ENCODE results near the gene ELL2. TPM values are rescaled to one million over a fixed set of nuclear protein-coding genes. Genes with fewer than 3 reads are reported as not detected.

Gene ELL2
- total and polyA plus RNA-seq, 4 donors, result 12.2 to 44.1 (median 13.9) TPM

- Histone ChIP-seq H3K9me3 (ENCODE audit: control insufficient read depth, insufficient read depth, low read length) (no peaks in the 10 kb centered on the region), H3K4me1 (ENCODE audit: control insufficient read depth, insufficient read depth, low read length) (no peaks in the 10 kb centered on the region), H3K27ac (ENCODE audit: low read depth, low read length) (no peak overlapping the region), H3K36me3 (ENCODE audit: control insufficient read depth, insufficient read depth, low read length) (no peaks in the 10 kb centered on the region), H3K4me3 (ENCODE audit: low read depth, low read length) (no peak overlapping the region), H3K27me3 (ENCODE audit: control insufficient read depth, insufficient read depth, low read length) (no peaks in the 10 kb centered on the region)
- WGBS (ENCODE audit: insufficient coverage), result no CpG with 5 or more reads among the region's 5 CpGs
- peak in 1 of 6 donors; percentile 19 for DNase-seq (ENCODE audit: low read depth in 4 of 6, low spot score in 6 of 6)
Observed at GRCh38 chr5:95892784-95893354, 68.8 kb downstream of the ELL2 start.

GRCh38 chr5:95891499-95891898, 70.2 kb downstream of the ELL2 start:
- no peak overlapping the region for H3K27ac ChIP-seq (ENCODE audit: low read depth, low read length)
- no peaks in the 10 kb centered on the region for H3K27me3 ChIP-seq (ENCODE audit: control insufficient read depth, insufficient read depth, low read length)
- no peaks in the 10 kb centered on the region for H3K9me3 ChIP-seq (ENCODE audit: control insufficient read depth, insufficient read depth, low read length)
- DNase-seq (ENCODE audit: low read depth in 4 of 6, low spot score in 6 of 6), result no peak
- no peak overlapping the region for H3K4me3 ChIP-seq (ENCODE audit: low read depth, low read length)
- WGBS (ENCODE audit: insufficient coverage), result 73% methylated on average over 2 of the region's 2 CpGs
- H3K36me3 ChIP-seq (ENCODE audit: control insufficient read depth, insufficient read depth, low read length), result no peaks in the 10 kb centered on the region
- no peaks in the 10 kb centered on the region for H3K4me1 ChIP-seq (ENCODE audit: control insufficient read depth, insufficient read depth, low read length)

GRCh38 chr5:95889076-95889475, 72.6 kb downstream of the ELL2 start:
- Histone ChIP-seq H3K27me3 (ENCODE audit: control insufficient read depth, insufficient read depth, low read length) (no peaks in the 10 kb centered on the region), H3K27ac (ENCODE audit: low read depth, low read length) (no peak overlapping the region), H3K9me3 (ENCODE audit: control insufficient read depth, insufficient read depth, low read length) (no peaks in the 10 kb centered on the region), H3K36me3 (ENCODE audit: control insufficient read depth, insufficient read depth, low read length) (no peaks in the 10 kb centered on the region), H3K4me3 (ENCODE audit: low read depth, low read length) (no peak overlapping the region), H3K4me1 (ENCODE audit: control insufficient read depth, insufficient read depth, low read length) (no peaks in the 10 kb centered on the region)
- DNase-seq (ENCODE audit: low read depth in 4 of 6, low spot score in 6 of 6), result no peak
- WGBS (ENCODE audit: insufficient coverage), result no CpG with 5 or more reads among the region's 1 CpG

- Histone ChIP-seq H3K36me3 (ENCODE audit: control insufficient read depth, insufficient read depth, low read length) (no peaks in the 10 kb centered on the region), H3K9me3 (ENCODE audit: control insufficient read depth, insufficient read depth, low read length) (no peaks in the 10 kb centered on the region), H3K4me3 (ENCODE audit: low read depth, low read length) (no peak overlapping the region), H3K27me3 (ENCODE audit: control insufficient read depth, insufficient read depth, low read length) (no peaks in the 10 kb centered on the region), H3K4me1 (ENCODE audit: control insufficient read depth, insufficient read depth, low read length) (no peaks in the 10 kb centered on the region), H3K27ac (ENCODE audit: low read depth, low read length) (no peak overlapping the region)
- no peak for DNase-seq (ENCODE audit: low read depth in 4 of 6, low spot score in 6 of 6)
- WGBS (ENCODE audit: insufficient coverage), result no CpG with 5 or more reads among the region's 5 CpGs
Observed at GRCh38 chr5:95887977-95888376, 73.7 kb downstream of the ELL2 start.

- DNase-seq (ENCODE audit: low read depth in 4 of 6, low spot score in 6 of 6), result no peak
- WGBS (ENCODE audit: insufficient coverage), result no CpG with 5 or more reads among the region's 1 CpG
- H3K27ac ChIP-seq (ENCODE audit: low read depth, low read length), result no peak overlapping the region
Observed at GRCh38 chr5:95886340-95887044, 75.2 kb downstream of the ELL2 start.

GRCh38 chr5:95884511-95884910, 77.1 kb downstream of the ELL2 start:
- no peak for DNase-seq (ENCODE audit: low read depth in 4 of 6, low spot score in 6 of 6)
- Histone ChIP-seq H3K27me3 (ENCODE audit: control insufficient read depth, insufficient read depth, low read length) (no peaks in the 10 kb centered on the region), H3K9me3 (ENCODE audit: control insufficient read depth, insufficient read depth, low read length) (no peaks in the 10 kb centered on the region), H3K36me3 (ENCODE audit: control insufficient read depth, insufficient read depth, low read length) (no peaks in the 10 kb centered on the region), H3K4me3 (ENCODE audit: low read depth, low read length) (no peak overlapping the region), H3K27ac (ENCODE audit: low read depth, low read length) (no peak overlapping the region), H3K4me1 (ENCODE audit: control insufficient read depth, insufficient read depth, low read length) (no peaks in the 10 kb centered on the region)
- whole genome bisulfite sequencing (ENCODE audit: insufficient coverage), result no CpG with 5 or more reads among the region's 1 CpG

More at GRCh38 chr5:95886340-95887044, 75.2 kb downstream of the ELL2 start:
- no peak overlapping the region for H3K4me3 ChIP-seq (ENCODE audit: low read depth, low read length)
- H3K4me1 ChIP-seq (ENCODE audit: control insufficient read depth, insufficient read depth, low read length), result no peaks in the 10 kb centered on the region
- H3K36me3 ChIP-seq (ENCODE audit: control insufficient read depth, insufficient read depth, low read length), result no peaks in the 10 kb centered on the region
- H3K27me3 ChIP-seq (ENCODE audit: control insufficient read depth, insufficient read depth, low read length), result no peaks in the 10 kb centered on the region
- no peaks in the 10 kb centered on the region for H3K9me3 ChIP-seq (ENCODE audit: control insufficient read depth, insufficient read depth, low read length)

GRCh38 chr5:95884017-95884325, 77.7 kb downstream of the ELL2 start:
- no peak overlapping the region for H3K27ac ChIP-seq (ENCODE audit: low read depth, low read length)
- DNase-seq (ENCODE audit: low read depth in 4 of 6, low spot score in 6 of 6), result no peak
- H3K4me1 ChIP-seq (ENCODE audit: control insufficient read depth, insufficient read depth, low read length), result no peaks in the 10 kb centered on the region
- H3K9me3 ChIP-seq (ENCODE audit: control insufficient read depth, insufficient read depth, low read length), result no peaks in the 10 kb centered on the region
- no CpG with 5 or more reads among the region's 4 CpGs for WGBS (ENCODE audit: insufficient coverage)
- H3K36me3 ChIP-seq (ENCODE audit: control insufficient read depth, insufficient read depth, low read length), result no peaks in the 10 kb centered on the region
- no peak overlapping the region for H3K4me3 ChIP-seq (ENCODE audit: low read depth, low read length)
- no peaks in the 10 kb centered on the region for H3K27me3 ChIP-seq (ENCODE audit: control insufficient read depth, insufficient read depth, low read length)

GRCh38 chr5:95883185-95884016, 78.2 kb downstream of the ELL2 start:
- H3K4me3 ChIP-seq (ENCODE audit: low read depth, low read length), result no peak overlapping the region
- no peaks in the 10 kb centered on the region for H3K9me3 ChIP-seq (ENCODE audit: control insufficient read depth, insufficient read depth, low read length)
- H3K4me1 ChIP-seq (ENCODE audit: control insufficient read depth, insufficient read depth, low read length), result no peaks in the 10 kb centered on the region
- DNase-seq (ENCODE audit: low read depth in 4 of 6, low spot score in 6 of 6), result no peak
- H3K27ac ChIP-seq (ENCODE audit: low read depth, low read length), result no peak overlapping the region
- WGBS (ENCODE audit: insufficient coverage), result 92% methylated on average over 2 of the region's 4 CpGs
- H3K36me3 ChIP-seq (ENCODE audit: control insufficient read depth, insufficient read depth, low read length), result no peaks in the 10 kb centered on the region
- no peaks in the 10 kb centered on the region for H3K27me3 ChIP-seq (ENCODE audit: control insufficient read depth, insufficient read depth, low read length)

- WGBS (ENCODE audit: insufficient coverage), result 67% methylated on average over 2 of the region's 5 CpGs
- no peaks in the 10 kb centered on the region for H3K36me3 ChIP-seq (ENCODE audit: control insufficient read depth, insufficient read depth, low read length)
- H3K27ac ChIP-seq (ENCODE audit: low read depth, low read length), result no peak overlapping the region
- no peaks in the 10 kb centered on the region for H3K9me3 ChIP-seq (ENCODE audit: control insufficient read depth, insufficient read depth, low read length)
- no peaks in the 10 kb centered on the region for H3K27me3 ChIP-seq (ENCODE audit: control insufficient read depth, insufficient read depth, low read length)
- DNase-seq (ENCODE audit: low read depth in 4 of 6, low spot score in 6 of 6), result peak in 1 of 6 donors; percentile 76
- no peak overlapping the region for H3K4me3 ChIP-seq (ENCODE audit: low read depth, low read length)
- no peaks in the 10 kb centered on the region for H3K4me1 ChIP-seq (ENCODE audit: control insufficient read depth, insufficient read depth, low read length)
Observed at GRCh38 chr5:95881833-95882232, 79.8 kb downstream of the ELL2 start.
